ENCODE data around the gene P3H3. TPM values are rescaled to one million over a fixed set of nuclear protein-coding genes. Genes with fewer than 3 reads are reported as not detected.

Gene P3H3
- total RNA-seq, 1 donor from 2014 or later: 19.8 TPM

DNA sequence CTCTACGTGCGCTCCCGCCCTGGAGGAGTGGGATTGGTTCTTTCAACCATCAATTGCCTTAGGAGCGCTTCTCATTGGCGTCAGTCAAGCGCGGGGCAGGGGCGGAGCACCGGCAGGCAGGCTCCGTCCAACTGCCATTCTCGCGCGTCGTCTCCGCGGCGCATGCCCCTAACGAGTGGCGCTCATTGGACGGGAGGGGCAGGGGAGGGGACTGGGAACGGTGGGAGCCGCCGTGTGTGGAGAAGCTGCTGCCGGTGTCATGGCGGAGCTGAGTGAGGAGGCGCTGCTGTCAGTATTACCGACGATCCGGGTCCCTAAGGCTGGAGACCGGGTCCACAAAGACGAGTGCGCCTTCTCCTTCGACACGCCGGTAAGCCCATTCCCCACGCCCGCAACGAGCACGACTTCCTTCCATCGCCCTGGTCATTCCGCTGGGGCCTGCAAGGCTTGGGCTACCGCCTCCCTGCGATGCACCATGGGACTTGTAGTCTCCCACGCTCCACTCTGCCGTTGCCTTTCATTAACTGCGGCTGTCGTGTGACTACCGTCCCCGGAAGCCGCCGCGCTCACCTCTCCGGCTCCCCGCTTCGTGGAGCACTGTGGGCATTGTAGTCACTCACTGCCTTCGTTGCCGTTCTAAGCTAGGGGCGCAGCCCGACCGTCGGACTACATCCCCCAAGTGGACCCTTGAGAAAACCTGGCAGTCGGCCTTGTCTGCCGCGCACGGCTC is 23.9 kb downstream of the P3H3 start, which contains the start of gene USP5:
USP5 (plus strand) TSS at position 230 of the 730 bp plus-strand sequence; CDS start at position 260, 30 bp downstream.
- no peaks in the 10 kb centered on the region for H3K27me3 ChIP-seq (ENCODE audit: control insufficient read depth in 3 of 3, insufficient read depth in 3 of 3, low read length in 3 of 3)
- peak within 1 kb of the TSS; percentile 99 for H3K4me3 ChIP-seq (ENCODE audit: low read length in 3 of 3)
- peak within 1 kb of the TSS; percentile 96 for H3K27ac ChIP-seq (ENCODE audit: low read depth, low read length)
- H3K9ac ChIP-seq (ENCODE audit: low read depth in 1 of 3, low read length in 3 of 3): peak within 1 kb of the TSS; percentile 79 to 93 (median 92)
- peaks cover 14 to 21% (median 15%) of the 10 kb centered on the region in 3 donors for H3K36me3 ChIP-seq (ENCODE audit: control insufficient read depth in 3 of 3, insufficient read depth in 3 of 3, low read length in 3 of 3)
- H3K4me1 ChIP-seq (ENCODE audit: control insufficient read depth in 3 of 3, insufficient read depth in 3 of 3, low read length in 3 of 3): peaks cover 19 to 25% (median 23%) of the 10 kb centered on the region in 3 donors
- no peaks in the 10 kb centered on the region for H3K9me3 ChIP-seq (ENCODE audit: control insufficient read depth in 3 of 3, low read length in 3 of 3)

DNA sequence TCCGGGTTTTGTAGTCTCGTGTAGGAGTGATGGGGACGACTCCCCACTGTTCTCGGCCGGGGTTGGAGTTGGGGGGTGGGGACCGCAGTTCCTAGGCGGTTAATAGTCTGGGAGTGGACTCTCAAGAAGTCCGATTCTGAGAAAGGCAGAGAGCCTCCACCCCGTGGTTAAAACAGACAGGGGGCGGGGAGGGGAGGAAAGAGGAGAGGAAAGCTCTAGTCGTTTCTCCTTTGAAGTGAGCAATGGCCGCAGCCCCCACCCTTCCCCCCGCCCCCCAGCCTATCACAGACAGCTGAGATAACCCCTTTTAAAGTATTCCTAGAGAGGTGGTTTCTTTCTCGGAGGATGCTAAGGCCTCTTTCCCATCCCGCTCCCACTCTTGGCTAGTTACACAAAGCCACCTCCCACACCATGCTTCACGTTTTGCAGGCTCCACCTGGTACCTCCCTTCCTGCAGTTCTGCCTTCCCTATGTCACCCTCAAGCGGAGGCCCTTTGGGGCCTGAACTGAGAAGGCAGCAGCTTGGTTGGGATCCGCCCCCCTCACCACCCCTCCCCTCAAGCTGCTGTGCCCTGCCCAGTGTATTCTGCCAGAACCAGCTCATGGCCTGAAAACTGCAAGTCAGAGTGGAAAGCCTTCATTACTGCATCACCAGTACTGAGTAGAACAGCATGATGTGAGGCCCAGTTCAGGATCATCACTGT is 24.6 kb downstream of the P3H3 start:
- Histone ChIP-seq H3K4me3 (ENCODE audit: low read length in 3 of 3) (peak overlapping the region; percentile 68 to 80 (median 72)), H3K27ac (ENCODE audit: low read depth, low read length) (peak overlapping the region; percentile 96), H3K27me3 (ENCODE audit: control insufficient read depth in 3 of 3, insufficient read depth in 3 of 3, low read length in 3 of 3) (no peaks in the 10 kb centered on the region), H3K9ac (ENCODE audit: low read depth in 1 of 3, low read length in 3 of 3) (peak overlapping the region; percentile 60 to 78 (median 64)), H3K36me3 (ENCODE audit: control insufficient read depth in 3 of 3, insufficient read depth in 3 of 3, low read length in 3 of 3) (peaks cover 21 to 28% (median 22%) of the 10 kb centered on the region in 3 donors), H3K4me1 (ENCODE audit: control insufficient read depth in 3 of 3, insufficient read depth in 3 of 3, low read length in 3 of 3) (peaks cover 21 to 25% (median 23%) of the 10 kb centered on the region in 3 donors), H3K9me3 (ENCODE audit: control insufficient read depth in 3 of 3, low read length in 3 of 3) (no peaks in the 10 kb centered on the region)

DNA sequence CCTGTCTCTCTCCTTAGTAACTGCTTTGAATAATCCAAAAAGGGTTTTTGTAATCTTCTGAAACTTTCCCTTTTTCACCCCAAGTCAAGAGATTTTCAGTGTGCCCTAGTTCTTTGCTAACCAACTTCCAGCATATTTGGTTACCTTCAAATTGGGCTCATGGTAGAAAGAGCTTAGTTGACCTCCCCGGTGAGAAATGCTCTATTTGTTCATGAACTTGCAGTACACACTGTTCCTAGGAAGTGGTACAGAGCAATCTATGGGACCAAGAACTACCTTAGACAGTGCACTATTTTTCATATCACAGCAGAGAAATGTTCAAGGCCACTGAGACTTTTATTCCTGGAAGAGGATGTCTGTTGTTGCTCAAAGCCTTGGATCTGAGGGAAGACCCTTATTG is 25.4 kb downstream of the P3H3 start:
- H3K4me3 ChIP-seq (ENCODE audit: low read length in 3 of 3): no peak overlapping the region
- peaks cover 29 to 36% (median 30%) of the 10 kb centered on the region in 3 donors for H3K36me3 ChIP-seq (ENCODE audit: control insufficient read depth in 3 of 3, insufficient read depth in 3 of 3, low read length in 3 of 3)
- peaks cover 21 to 25% (median 23%) of the 10 kb centered on the region in 3 donors for H3K4me1 ChIP-seq (ENCODE audit: control insufficient read depth in 3 of 3, insufficient read depth in 3 of 3, low read length in 3 of 3)
- H3K9ac ChIP-seq (ENCODE audit: low read depth in 1 of 3, low read length in 3 of 3): peak overlapping the region in 2 of 3 donors; percentile 60 to 78
- H3K9me3 ChIP-seq (ENCODE audit: control insufficient read depth in 3 of 3, low read length in 3 of 3): no peaks in the 10 kb centered on the region
- H3K27me3 ChIP-seq (ENCODE audit: control insufficient read depth in 3 of 3, insufficient read depth in 3 of 3, low read length in 3 of 3): no peaks in the 10 kb centered on the region
- peak overlapping the region; percentile 96 for H3K27ac ChIP-seq (ENCODE audit: low read depth, low read length)

DNA sequence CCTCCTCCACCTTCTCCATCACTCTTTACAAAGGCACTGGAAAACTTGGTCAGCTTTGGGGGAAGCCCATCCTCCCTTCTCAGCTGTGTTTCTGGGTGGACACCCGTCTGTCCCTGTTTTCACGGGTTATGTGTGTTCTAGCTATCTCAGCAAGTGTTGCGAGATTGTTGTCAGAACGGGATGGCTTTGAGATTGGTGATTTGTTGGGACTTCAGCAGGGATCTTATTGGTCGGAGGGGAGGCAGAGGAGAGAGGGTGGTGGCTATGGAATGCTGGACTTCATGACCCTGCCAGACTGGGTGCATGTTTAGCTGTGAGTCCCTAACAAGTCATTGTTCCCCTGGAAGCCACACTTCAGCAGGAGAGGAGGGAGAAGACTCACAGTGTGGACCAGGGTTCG is 25.8 kb downstream of the P3H3 start:
- no peak overlapping the region for H3K27ac ChIP-seq (ENCODE audit: low read depth, low read length)
- H3K4me3 ChIP-seq (ENCODE audit: low read length in 3 of 3): no peak overlapping the region
- H3K9me3 ChIP-seq (ENCODE audit: control insufficient read depth in 3 of 3, low read length in 3 of 3): no peaks in the 10 kb centered on the region
- H3K4me1 ChIP-seq (ENCODE audit: control insufficient read depth in 3 of 3, insufficient read depth in 3 of 3, low read length in 3 of 3): peaks cover 23 to 25% (median 25%) of the 10 kb centered on the region in 3 donors
- peaks cover 32 to 40% (median 34%) of the 10 kb centered on the region in 3 donors for H3K36me3 ChIP-seq (ENCODE audit: control insufficient read depth in 3 of 3, insufficient read depth in 3 of 3, low read length in 3 of 3)
- H3K9ac ChIP-seq (ENCODE audit: low read depth in 1 of 3, low read length in 3 of 3): peak overlapping the region in 2 of 3 donors; percentile 4 to 78
- no peaks in the 10 kb centered on the region for H3K27me3 ChIP-seq (ENCODE audit: control insufficient read depth in 3 of 3, insufficient read depth in 3 of 3, low read length in 3 of 3)

DNA sequence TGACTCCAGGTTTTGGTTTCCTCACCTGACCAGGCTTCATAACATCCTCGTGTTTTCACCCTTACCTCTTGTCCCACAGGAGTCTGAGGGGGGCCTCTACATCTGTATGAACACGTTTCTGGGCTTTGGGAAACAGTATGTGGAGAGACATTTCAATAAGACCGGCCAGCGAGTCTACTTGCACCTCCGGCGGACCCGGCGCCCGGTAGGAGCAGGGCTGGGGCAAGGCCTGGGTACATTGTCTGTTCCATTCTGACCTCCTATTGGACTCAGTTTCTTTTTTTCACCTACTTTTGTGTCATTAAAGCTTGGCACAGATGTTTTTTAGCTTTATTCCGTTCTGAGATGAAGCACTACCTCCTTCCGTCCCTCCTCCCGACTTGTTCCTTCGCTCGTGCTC is 27.1 kb downstream of the P3H3 start:
- no peak overlapping the region for H3K4me3 ChIP-seq (ENCODE audit: low read length in 3 of 3)
- H3K36me3 ChIP-seq (ENCODE audit: control insufficient read depth in 3 of 3, insufficient read depth in 3 of 3, low read length in 3 of 3): peaks cover 43 to 50% (median 43%) of the 10 kb centered on the region in 3 donors
- no peaks in the 10 kb centered on the region for H3K9me3 ChIP-seq (ENCODE audit: control insufficient read depth in 3 of 3, low read length in 3 of 3)
- H3K27ac ChIP-seq (ENCODE audit: low read depth, low read length): no peak overlapping the region
- H3K9ac ChIP-seq (ENCODE audit: low read depth in 1 of 3, low read length in 3 of 3): no peak overlapping the region
- peaks cover 24 to 25% (median 25%) of the 10 kb centered on the region in 3 donors for H3K4me1 ChIP-seq (ENCODE audit: control insufficient read depth in 3 of 3, insufficient read depth in 3 of 3, low read length in 3 of 3)
- H3K27me3 ChIP-seq (ENCODE audit: control insufficient read depth in 3 of 3, insufficient read depth in 3 of 3, low read length in 3 of 3): no peaks in the 10 kb centered on the region

DNA sequence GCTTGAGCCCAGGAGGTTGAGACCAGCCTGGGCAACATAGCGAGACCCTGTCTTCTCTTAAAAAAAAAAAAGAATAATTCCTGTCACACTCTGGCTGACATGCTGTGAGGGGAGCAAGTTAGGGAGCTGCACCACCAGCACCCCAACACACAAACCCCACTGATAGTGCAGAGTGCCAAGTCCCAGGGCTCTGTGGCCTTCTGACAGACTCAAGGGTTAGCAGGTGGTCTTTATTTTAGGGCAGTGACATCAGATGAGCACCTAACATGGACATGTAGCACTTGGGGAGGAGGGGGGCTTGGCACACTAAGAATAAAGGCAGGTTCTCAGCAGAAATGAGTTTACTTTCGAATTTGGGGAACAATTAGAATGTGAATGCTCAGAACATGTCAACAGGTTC is 30.6 kb downstream of the P3H3 start:
- Histone ChIP-seq H3K4me3 (ENCODE audit: low read length in 3 of 3) (no peak overlapping the region), H3K27me3 (ENCODE audit: control insufficient read depth in 3 of 3, insufficient read depth in 3 of 3, low read length in 3 of 3) (no peaks in the 10 kb centered on the region), H3K9me3 (ENCODE audit: control insufficient read depth in 3 of 3, low read length in 3 of 3) (no peaks in the 10 kb centered on the region), H3K27ac (ENCODE audit: low read depth, low read length) (no peak overlapping the region), H3K36me3 (ENCODE audit: control insufficient read depth in 3 of 3, insufficient read depth in 3 of 3, low read length in 3 of 3) (peaks cover 74 to 79% (median 76%) of the 10 kb centered on the region in 3 donors), H3K4me1 (ENCODE audit: control insufficient read depth in 3 of 3, insufficient read depth in 3 of 3, low read length in 3 of 3) (peaks cover 5 to 8% (median 5%) of the 10 kb centered on the region in 3 donors), H3K9ac (ENCODE audit: low read depth in 1 of 3, low read length in 3 of 3) (peak overlapping the region in 1 of 3 donors; percentile 8)

DNA sequence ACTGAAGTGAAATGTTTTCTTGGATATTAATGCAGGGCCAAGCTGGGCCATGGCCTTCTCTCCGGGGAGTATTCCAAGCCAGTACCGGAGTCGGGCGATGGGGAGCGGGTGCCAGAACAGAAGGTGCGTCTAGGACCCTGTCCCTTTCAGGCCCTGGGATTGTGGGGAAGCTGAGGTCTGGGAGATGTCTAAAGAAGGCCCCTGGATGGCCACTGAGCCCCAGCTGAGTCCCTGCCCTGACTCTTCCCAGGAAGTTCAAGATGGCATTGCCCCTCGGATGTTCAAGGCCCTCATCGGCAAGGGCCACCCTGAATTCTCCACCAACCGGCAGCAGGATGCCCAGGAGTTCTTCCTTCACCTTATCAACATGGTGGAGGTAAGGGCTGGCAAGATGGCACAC is 31.9 kb downstream of the P3H3 start:
- H3K36me3 ChIP-seq (ENCODE audit: control insufficient read depth in 3 of 3, insufficient read depth in 3 of 3, low read length in 3 of 3): peaks cover 83 to 84% (median 84%) of the 10 kb centered on the region in 3 donors
- no peak overlapping the region for H3K27ac ChIP-seq (ENCODE audit: low read depth, low read length)
- no peak overlapping the region for H3K4me3 ChIP-seq (ENCODE audit: low read length in 3 of 3)
- peaks cover 0 to 5% (median 2%) of the 10 kb centered on the region in 3 donors for H3K4me1 ChIP-seq (ENCODE audit: control insufficient read depth in 3 of 3, insufficient read depth in 3 of 3, low read length in 3 of 3)
- H3K9me3 ChIP-seq (ENCODE audit: control insufficient read depth in 3 of 3, low read length in 3 of 3): no peaks in the 10 kb centered on the region
- H3K27me3 ChIP-seq (ENCODE audit: control insufficient read depth in 3 of 3, insufficient read depth in 3 of 3, low read length in 3 of 3): no peaks in the 10 kb centered on the region
- no peak overlapping the region for H3K9ac ChIP-seq (ENCODE audit: low read depth in 1 of 3, low read length in 3 of 3)

DNA sequence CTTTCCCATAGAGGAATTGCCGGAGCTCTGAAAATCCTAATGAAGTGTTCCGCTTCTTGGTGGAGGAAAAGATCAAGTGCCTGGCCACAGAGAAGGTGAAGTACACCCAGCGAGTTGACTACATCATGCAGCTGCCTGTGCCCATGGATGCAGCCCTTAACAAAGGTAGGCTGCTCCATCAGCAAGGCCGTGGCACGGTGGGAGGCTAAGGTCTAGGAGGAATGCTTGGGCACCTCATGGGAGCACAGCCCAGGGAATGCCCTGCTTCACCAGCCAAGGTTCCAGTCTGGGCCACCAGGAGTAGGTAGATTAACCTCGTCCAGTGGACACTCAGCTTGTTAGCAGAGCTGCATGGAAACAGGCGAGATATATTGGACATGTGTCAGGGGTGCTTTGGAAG is 32.7 kb downstream of the P3H3 start:
- Histone ChIP-seq H3K36me3 (ENCODE audit: control insufficient read depth in 3 of 3, insufficient read depth in 3 of 3, low read length in 3 of 3) (peaks cover 80 to 88% (median 86%) of the 10 kb centered on the region in 3 donors), H3K9ac (ENCODE audit: low read depth in 1 of 3, low read length in 3 of 3) (no peak overlapping the region), H3K9me3 (ENCODE audit: control insufficient read depth in 3 of 3, low read length in 3 of 3) (no peaks in the 10 kb centered on the region), H3K4me3 (ENCODE audit: low read length in 3 of 3) (no peak overlapping the region), H3K27ac (ENCODE audit: low read depth, low read length) (no peak overlapping the region), H3K27me3 (ENCODE audit: control insufficient read depth in 3 of 3, insufficient read depth in 3 of 3, low read length in 3 of 3) (no peaks in the 10 kb centered on the region), H3K4me1 (ENCODE audit: control insufficient read depth in 3 of 3, insufficient read depth in 3 of 3, low read length in 3 of 3) (peaks cover under 1 to 5% (median 2%) of the 10 kb centered on the region in 3 donors)

DNA sequence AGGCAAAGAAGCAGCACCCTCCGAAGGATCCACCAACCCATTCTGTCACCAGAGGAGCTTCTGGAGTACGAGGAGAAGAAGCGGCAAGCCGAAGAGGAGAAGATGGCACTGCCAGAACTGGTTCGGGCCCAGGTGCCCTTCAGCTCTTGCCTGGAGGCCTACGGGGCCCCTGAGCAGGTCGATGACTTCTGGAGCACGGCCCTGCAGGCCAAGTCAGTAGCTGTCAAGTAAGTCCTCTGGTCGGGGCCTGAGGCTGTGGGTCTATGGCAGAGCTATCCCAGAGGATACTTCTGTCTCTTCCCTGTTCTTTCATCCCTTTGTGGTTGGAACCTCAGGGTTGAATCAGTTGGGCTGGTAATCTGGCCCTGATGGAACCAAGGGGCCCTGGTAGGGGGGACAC is 33.2 kb downstream of the P3H3 start:
- Histone ChIP-seq H3K4me3 (ENCODE audit: low read length in 3 of 3) (no peak overlapping the region), H3K27ac (ENCODE audit: low read depth, low read length) (no peak overlapping the region), H3K9ac (ENCODE audit: low read depth in 1 of 3, low read length in 3 of 3) (no peak overlapping the region), H3K36me3 (ENCODE audit: control insufficient read depth in 3 of 3, insufficient read depth in 3 of 3, low read length in 3 of 3) (peaks cover 75 to 86% (median 83%) of the 10 kb centered on the region in 3 donors), H3K27me3 (ENCODE audit: control insufficient read depth in 3 of 3, insufficient read depth in 3 of 3, low read length in 3 of 3) (no peaks in the 10 kb centered on the region), H3K4me1 (ENCODE audit: control insufficient read depth in 3 of 3, insufficient read depth in 3 of 3, low read length in 3 of 3) (peaks cover 4 to 5% (median 5%) of the 10 kb centered on the region in 3 donors), H3K9me3 (ENCODE audit: control insufficient read depth in 3 of 3, low read length in 3 of 3) (no peaks in the 10 kb centered on the region)

DNA sequence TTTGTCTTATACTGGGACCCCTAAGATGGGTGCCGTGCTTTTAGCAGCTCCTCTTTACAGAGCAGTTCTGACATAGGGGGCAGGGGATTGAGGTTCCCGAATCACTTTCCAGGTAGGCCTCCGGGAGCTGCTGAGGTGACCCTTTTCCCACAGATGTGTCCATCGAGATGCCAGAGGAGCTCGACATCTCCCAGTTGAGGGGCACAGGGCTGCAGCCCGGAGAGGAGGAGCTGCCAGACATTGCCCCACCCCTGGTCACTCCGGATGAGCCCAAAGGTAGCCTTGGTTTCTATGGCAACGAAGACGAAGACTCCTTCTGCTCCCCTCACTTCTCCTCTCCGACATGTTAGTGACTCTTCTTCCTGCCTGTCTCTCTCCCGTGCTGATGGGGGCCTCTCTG is 34.8 kb downstream of the P3H3 start:
- peaks cover 59 to 72% (median 70%) of the 10 kb centered on the region in 3 donors for H3K36me3 ChIP-seq (ENCODE audit: control insufficient read depth in 3 of 3, insufficient read depth in 3 of 3, low read length in 3 of 3)
- H3K9ac ChIP-seq (ENCODE audit: low read depth in 1 of 3, low read length in 3 of 3): no peak overlapping the region
- peaks cover 10 to 14% (median 11%) of the 10 kb centered on the region in 3 donors for H3K4me1 ChIP-seq (ENCODE audit: control insufficient read depth in 3 of 3, insufficient read depth in 3 of 3, low read length in 3 of 3)
- H3K9me3 ChIP-seq (ENCODE audit: control insufficient read depth in 3 of 3, low read length in 3 of 3): no peaks in the 10 kb centered on the region
- H3K4me3 ChIP-seq (ENCODE audit: low read length in 3 of 3): no peak overlapping the region
- H3K27me3 ChIP-seq (ENCODE audit: control insufficient read depth in 3 of 3, insufficient read depth in 3 of 3, low read length in 3 of 3): no peaks in the 10 kb centered on the region
- no peak overlapping the region for H3K27ac ChIP-seq (ENCODE audit: low read depth, low read length)
